GM12891 (cell line): Measurements from ENCODE around the gene NCF4.

Experiments used
- PAX5 ChIP-seq: IDR thresholded peaks from 2 replicates; pipeline ENCODE4 v1.6.1; 2011; ENCODE audit warnings: low read length, moderate library complexity, mild to moderate bottlenecking; ENCODE audit not compliant: insufficient read depth, severe bottlenecking
- POLR2A ChIP-seq: IDR thresholded peaks from 2 replicates; pipeline ENCODE4 v1.6.1; 2011; ENCODE audit warnings: low read depth, low read length, control low read depth
- POLR2AphosphoS5 ChIP-seq: IDR thresholded peaks from 2 replicates; pipeline ENCODE4 v1.6.1; 2011; ENCODE audit warnings: low read depth, low read length, control low read depth
- POU2F2 ChIP-seq: IDR thresholded peaks from 2 replicates; pipeline ENCODE4 v1.6.1; 2011; ENCODE audit warnings: low read depth, mild to moderate bottlenecking, control low read depth, low read length, moderate library complexity
- SPI1 ChIP-seq: IDR thresholded peaks from 2 replicates; pipeline ENCODE4 v1.6.1; 2011; ENCODE audit warnings: low read depth, low read length, control low read depth
- TAF1 ChIP-seq: IDR thresholded peaks from 2 replicates; pipeline ENCODE4 v1.6.1; 2011; ENCODE audit warnings: low read depth, low read length, control low read depth

DNA sequence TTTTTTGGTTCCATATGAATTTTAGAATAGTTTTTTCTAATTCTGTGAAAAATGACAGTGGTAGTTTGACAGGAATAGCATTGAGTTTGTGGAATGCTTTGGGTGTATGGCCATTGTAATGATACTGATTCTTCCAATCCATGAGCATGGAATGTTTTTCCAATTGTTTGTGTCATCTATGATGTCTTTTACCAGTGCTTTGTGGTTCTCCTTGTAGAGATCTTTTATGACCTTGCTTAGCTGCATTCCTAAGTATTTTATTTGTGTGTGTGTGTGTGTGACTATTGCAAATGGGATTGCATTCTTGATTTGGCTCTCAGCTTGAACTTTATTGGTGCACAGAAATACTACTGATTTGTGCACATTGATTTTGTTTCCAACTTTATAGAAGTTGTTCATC lies 49.7 kb downstream of the NCF4 start:
- TF ChIP-seq PAX5: no peak
- TF ChIP-seq TAF1: no peak
- TF ChIP-seq POLR2AphosphoS5: no peak
- no peak for TF ChIP-seq POLR2A
- TF ChIP-seq SPI1: no peak
- TF ChIP-seq POU2F2: no peak
